ENCODE results near the gene STPG3. TPM values are rescaled to one million over a fixed set of nuclear protein-coding genes. Genes with fewer than 3 reads are reported as not detected.

STPG3 gene
- total RNA-seq, 1 donor from 2014 or later = not detected

DNA sequence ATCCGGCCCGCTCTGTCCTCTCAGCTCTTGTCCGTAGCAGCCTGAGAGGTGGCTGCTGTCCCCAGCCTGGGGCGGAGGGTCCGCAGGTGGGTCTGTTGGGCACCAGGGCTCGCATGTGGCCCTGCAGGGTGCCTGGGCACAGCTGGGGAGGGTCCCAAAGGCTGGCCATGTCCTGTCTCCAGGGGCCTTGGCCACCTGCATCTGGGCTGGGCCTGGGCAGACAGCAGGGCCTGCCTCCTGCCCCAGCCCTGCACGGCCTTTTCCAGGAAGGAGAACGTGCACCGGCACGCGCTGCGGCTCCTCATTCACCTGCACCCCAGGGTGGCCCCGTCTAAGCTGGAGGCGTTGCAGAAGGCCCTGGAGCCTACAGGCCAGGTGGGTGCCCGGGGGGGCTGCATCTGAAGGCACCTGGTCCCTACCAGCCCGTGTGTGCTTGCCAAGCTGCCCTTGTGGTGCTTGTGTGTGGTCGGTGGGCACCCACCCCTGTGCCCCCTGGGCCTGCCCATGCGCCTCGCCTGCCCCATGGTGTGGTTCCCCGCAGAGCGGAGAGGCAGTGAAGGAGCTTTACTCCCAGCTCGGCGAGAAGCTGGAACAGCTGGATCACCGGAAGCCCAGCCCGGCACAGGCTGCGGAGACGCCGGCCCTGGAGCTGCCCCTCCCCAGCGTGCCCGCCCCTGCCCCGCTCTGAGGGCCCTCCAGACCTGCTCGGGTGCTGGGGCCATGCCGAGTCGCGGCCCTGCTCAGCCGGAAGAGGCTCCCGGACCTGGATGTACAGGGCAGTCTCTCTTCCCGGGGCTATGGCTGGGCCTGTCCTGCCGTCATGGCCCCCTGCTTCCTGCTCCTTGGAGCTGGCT lies 21.4 kb downstream of the STPG3 start:
- H3K36me3 ChIP-seq = peaks cover 0 to 17% of the 10 kb centered on the region in 2 donors
- no peak overlapping the region for H3K27ac ChIP-seq
- H3K4me1 ChIP-seq = peaks cover 38% of the 10 kb centered on the region

GRCh38 chr9:137273095-137273490 lies 22.0 kb downstream of the STPG3 start:
- H3K27me3 ChIP-seq = no peaks in the 10 kb centered on the region
- DNase-seq (ENCODE audit: extremely low spot score in 2 of 2) = peak in 1 of 2 donors; percentile 62
- no peak overlapping the region for H3K27ac ChIP-seq
- TF ChIP-seq POLR2A (IDR thresholded peaks at IDR 0.05) (no peak), CTCF (IDR thresholded peaks at IDR 0.05) (no peak), POLR2AphosphoS5 (IDR thresholded peaks at IDR 0.05; ENCODE audit: insufficient read depth in 1 of 2, low read depth in 1 of 2) (no peak)
- peaks cover 0 to 12% of the 10 kb centered on the region in 2 donors for H3K36me3 ChIP-seq
- intact Hi-C loops (cut with DNase I) = no loop called here
- no peaks in the 10 kb centered on the region for H3K9me3 ChIP-seq
- H3K4me3 ChIP-seq = no peak overlapping the region
- H3K4me1 ChIP-seq = peaks cover 44% of the 10 kb centered on the region

More for the DNA sequence above, 21.4 kb downstream of the STPG3 start:
- no peaks in the 10 kb centered on the region for H3K9me3 ChIP-seq
- DNase-seq (ENCODE audit: extremely low spot score in 2 of 2) = peak in 1 of 2 donors; percentile 84
- no peak overlapping the region for H3K4me3 ChIP-seq
- H3K27me3 ChIP-seq = no peaks in the 10 kb centered on the region
- intact Hi-C loops (cut with DNase I) = no loop called here
- TF ChIP-seq CTCF (IDR thresholded peaks at IDR 0.05) = no peak

GRCh38 chr9:137273611-137274320 lies 22.7 kb downstream of the STPG3 start:
- H3K9me3 ChIP-seq = no peaks in the 10 kb centered on the region
- no peak overlapping the region for H3K27ac ChIP-seq
- TF ChIP-seq POLR2A (IDR thresholded peaks at IDR 0.05) (no peak), CTCF (IDR thresholded peaks at IDR 0.05) (no peak), POLR2AphosphoS5 (IDR thresholded peaks at IDR 0.05; ENCODE audit: insufficient read depth in 1 of 2, low read depth in 1 of 2) (no peak)
- H3K27me3 ChIP-seq = no peaks in the 10 kb centered on the region
- no peak overlapping the region for H3K4me3 ChIP-seq
- H3K4me1 ChIP-seq = peaks cover 46% of the 10 kb centered on the region
- peaks cover 0 to 11% of the 10 kb centered on the region in 2 donors for H3K36me3 ChIP-seq
- no peak for DNase-seq (ENCODE audit: extremely low spot score in 2 of 2)
- intact Hi-C loops (cut with DNase I) = no loop called here

- Histone ChIP-seq H3K4me1 (peaks cover 39% of the 10 kb centered on the region), H3K36me3 (peaks cover 0 to 11% of the 10 kb centered on the region in 2 donors), H3K9me3 (no peaks in the 10 kb centered on the region), H3K4me3 (no peak overlapping the region), H3K27ac (no peak overlapping the region), H3K27me3 (no peaks in the 10 kb centered on the region)
- TF ChIP-seq POLR2AphosphoS5 (IDR thresholded peaks at IDR 0.05; ENCODE audit: insufficient read depth in 1 of 2, low read depth in 1 of 2) (no peak), POLR2A (IDR thresholded peaks at IDR 0.05) (no peak), CTCF (IDR thresholded peaks at IDR 0.05) (no peak)
- DNase-seq (ENCODE audit: extremely low spot score in 2 of 2) = no peak
- intact Hi-C loops (cut with DNase I) = no loop called here
These were observed 24.1 kb downstream of the STPG3 start for GRCh38 chr9:137275203-137275587.

Measured in vagina (tissue), 2 donors.